GM23248 (cell line): Measurements from ENCODE around the gene DCAF4.

Experiments
- EZH2 ChIP-seq: fragments of 200-600 bp; sonication (generic); IDR thresholded peaks from 2 replicates; pipeline ENCODE4 v1.6.1; 2018; ENCODE audit warnings: antibody characterized with exemption, mild to moderate bottlenecking; ENCODE audit not compliant: insufficient read depth, poor library complexity, severe bottlenecking
- EZH2phosphoT487 ChIP-seq: fragments of 200-600 bp; sonication (generic); IDR thresholded peaks from 2 replicates; pipeline ENCODE4 v1.6.1; 2018; ENCODE audit warnings: antibody characterized with exemption, moderate library complexity, mild to moderate bottlenecking, low read depth; ENCODE audit not compliant: insufficient read depth

GRCh38 chr14:73007835-73008234 is 81.6 kb downstream of the DCAF4 start:
- TF ChIP-seq EZH2: no peak
- no peak for TF ChIP-seq EZH2phosphoT487
